ENCODE measurements around the gene CCDC169.

DNA sequence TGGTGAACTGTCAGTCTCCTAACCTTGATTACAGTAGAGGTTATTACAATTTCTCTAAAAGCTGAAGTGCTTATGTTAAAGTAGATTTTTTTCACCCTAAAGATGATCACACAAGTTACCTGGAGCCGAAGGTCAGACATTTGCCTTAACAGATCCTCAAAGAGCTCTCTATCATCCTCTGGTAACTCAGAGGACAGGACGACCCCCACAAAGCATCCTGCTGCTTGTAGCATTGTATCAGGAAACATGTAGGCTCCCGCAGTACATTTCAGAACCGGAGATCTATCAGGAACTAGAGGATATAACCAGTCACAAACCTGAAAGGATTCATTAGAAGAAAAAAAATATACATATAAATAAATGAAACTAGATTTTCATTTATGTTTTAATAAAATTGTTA, 33.7 kb upstream of the CCDC169 start:
- TF ChIP-seq REST (tag by site-specific recombination; IDR thresholded peaks at IDR 0.05) (no peak), CTCF (tag by site-specific recombination; IDR thresholded peaks at IDR 0.05) (no peak), MZF1 (tag by site-specific recombination; IDR thresholded peaks at IDR 0.05; ENCODE audit: borderline replicate concordance) (no peak), ZNF324 (tag by site-specific recombination; IDR thresholded peaks at IDR 0.05) (no peak), ZNF121 (tag by site-specific recombination; IDR thresholded peaks at IDR 0.05) (no peak), TRIM28 (IDR thresholded peaks at IDR 0.05; ENCODE audit: borderline replicate concordance, low read length) (no peak), ZNF155 (tag by site-specific recombination; IDR thresholded peaks at IDR 0.05) (no peak), ZNF133 (tag by site-specific recombination; IDR thresholded peaks at IDR 0.05) (no peak), KLF9 (tag by site-specific recombination; IDR thresholded peaks at IDR 0.05; ENCODE audit: low read depth) (no peak), ZNF76 (tag by site-specific recombination; IDR thresholded peaks at IDR 0.05; ENCODE audit: borderline replicate concordance, low read depth) (no peak), SETDB1 (IDR thresholded peaks at IDR 0.05; ENCODE audit: insufficient read length, low read length) (no peak), ZSCAN16 (tag by site-specific recombination; IDR thresholded peaks at IDR 0.05) (no peak)
- TF ChIP-seq, protein P1, sequence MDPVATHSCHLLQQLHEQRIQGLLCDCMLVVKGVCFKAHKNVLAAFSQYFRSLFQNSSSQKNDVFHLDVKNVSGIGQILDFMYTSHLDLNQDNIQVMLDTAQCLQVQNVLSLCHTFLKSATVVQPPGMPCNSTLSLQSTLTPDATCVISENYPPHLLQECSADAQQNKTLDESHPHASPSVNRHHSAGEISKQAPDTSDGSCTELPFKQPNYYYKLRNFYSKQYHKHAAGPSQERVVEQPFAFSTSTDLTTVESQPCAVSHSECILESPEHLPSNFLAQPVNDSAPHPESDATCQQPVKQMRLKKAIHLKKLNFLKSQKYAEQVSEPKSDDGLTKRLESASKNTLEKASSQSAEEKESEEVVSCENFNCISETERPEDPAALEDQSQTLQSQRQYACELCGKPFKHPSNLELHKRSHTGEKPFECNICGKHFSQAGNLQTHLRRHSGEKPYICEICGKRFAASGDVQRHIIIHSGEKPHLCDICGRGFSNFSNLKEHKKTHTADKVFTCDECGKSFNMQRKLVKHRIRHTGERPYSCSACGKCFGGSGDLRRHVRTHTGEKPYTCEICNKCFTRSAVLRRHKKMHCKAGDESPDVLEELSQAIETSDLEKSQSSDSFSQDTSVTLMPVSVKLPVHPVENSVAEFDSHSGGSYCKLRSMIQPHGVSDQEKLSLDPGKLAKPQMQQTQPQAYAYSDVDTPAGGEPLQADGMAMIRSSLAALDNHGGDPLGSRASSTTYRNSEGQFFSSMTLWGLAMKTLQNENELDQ (tag by site-specific recombination; IDR thresholded peaks at IDR 0.05; ENCODE audit: low read depth) = no peak
- TF ChIP-seq, protein P2, sequence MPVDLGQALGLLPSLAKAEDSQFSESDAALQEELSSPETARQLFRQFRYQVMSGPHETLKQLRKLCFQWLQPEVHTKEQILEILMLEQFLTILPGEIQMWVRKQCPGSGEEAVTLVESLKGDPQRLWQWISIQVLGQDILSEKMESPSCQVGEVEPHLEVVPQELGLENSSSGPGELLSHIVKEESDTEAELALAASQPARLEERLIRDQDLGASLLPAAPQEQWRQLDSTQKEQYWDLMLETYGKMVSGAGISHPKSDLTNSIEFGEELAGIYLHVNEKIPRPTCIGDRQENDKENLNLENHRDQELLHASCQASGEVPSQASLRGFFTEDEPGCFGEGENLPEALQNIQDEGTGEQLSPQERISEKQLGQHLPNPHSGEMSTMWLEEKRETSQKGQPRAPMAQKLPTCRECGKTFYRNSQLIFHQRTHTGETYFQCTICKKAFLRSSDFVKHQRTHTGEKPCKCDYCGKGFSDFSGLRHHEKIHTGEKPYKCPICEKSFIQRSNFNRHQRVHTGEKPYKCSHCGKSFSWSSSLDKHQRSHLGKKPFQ (tag by site-specific recombination; IDR thresholded peaks at IDR 0.05) = no peak
